ENCODE measurements around the gene TMEM127.

Gene TMEM127

GRCh38 chr2:96254571-96254970 is 11.2 kb downstream of the TMEM127 start:
- DNase-seq (ENCODE audit: low spot score) (no peak), ATAC-seq (ENCODE audit: low read depth) (no peak)
- TF ChIP-seq CTCF (IDR thresholded peaks at IDR 0.05; ENCODE audit: poor library complexity, severe bottlenecking), result no peak
- H3K27ac ChIP-seq (ENCODE audit: poor library complexity, severe bottlenecking), result no peak overlapping the region
- H3K4me3 ChIP-seq (ENCODE audit: severe bottlenecking), result no peak overlapping the region
- peaks cover 41% of the 10 kb centered on the region for H3K36me3 ChIP-seq (ENCODE audit: low read depth)
- H3K4me1 ChIP-seq (ENCODE audit: insufficient read depth, poor library complexity, severe bottlenecking), result no peaks in the 10 kb centered on the region
- H3K27me3 ChIP-seq (ENCODE audit: insufficient read depth, poor library complexity, severe bottlenecking), result no peaks in the 10 kb centered on the region
- no peaks in the 10 kb centered on the region for H3K9me3 ChIP-seq (ENCODE audit: severe bottlenecking)

DNA sequence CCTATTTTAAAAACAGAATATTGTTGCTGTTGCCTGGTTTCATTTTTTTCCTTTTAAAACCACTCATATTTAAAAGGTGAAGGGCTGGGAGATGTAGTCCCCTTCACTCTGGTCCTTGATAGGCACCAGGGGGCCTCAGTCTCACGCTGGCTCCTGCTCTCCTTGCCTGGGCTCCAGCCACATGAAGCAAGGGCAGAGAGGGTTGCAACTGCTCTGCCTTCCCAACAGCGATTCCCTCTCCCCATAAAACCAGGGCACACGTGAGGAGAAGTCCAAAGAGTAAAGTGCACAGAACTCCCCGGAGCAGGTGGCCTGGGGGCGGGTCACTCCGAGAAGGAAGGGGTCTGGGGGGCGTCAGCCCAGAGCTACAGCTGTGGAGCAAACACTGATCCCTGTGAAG is 12.8 kb downstream of the TMEM127 start:
- no peak for TF ChIP-seq CTCF (IDR thresholded peaks at IDR 0.05; ENCODE audit: poor library complexity, severe bottlenecking)
- Histone ChIP-seq H3K9me3 (ENCODE audit: severe bottlenecking) (no peaks in the 10 kb centered on the region), H3K36me3 (ENCODE audit: low read depth) (peaks cover 32% of the 10 kb centered on the region), H3K27me3 (ENCODE audit: insufficient read depth, poor library complexity, severe bottlenecking) (no peaks in the 10 kb centered on the region), H3K4me3 (ENCODE audit: severe bottlenecking) (no peak overlapping the region), H3K4me1 (ENCODE audit: insufficient read depth, poor library complexity, severe bottlenecking) (no peaks in the 10 kb centered on the region), H3K27ac (ENCODE audit: poor library complexity, severe bottlenecking) (no peak overlapping the region)
- DNase-seq (ENCODE audit: low spot score) (no peak), ATAC-seq (ENCODE audit: low read depth) (no peak)

DNA sequence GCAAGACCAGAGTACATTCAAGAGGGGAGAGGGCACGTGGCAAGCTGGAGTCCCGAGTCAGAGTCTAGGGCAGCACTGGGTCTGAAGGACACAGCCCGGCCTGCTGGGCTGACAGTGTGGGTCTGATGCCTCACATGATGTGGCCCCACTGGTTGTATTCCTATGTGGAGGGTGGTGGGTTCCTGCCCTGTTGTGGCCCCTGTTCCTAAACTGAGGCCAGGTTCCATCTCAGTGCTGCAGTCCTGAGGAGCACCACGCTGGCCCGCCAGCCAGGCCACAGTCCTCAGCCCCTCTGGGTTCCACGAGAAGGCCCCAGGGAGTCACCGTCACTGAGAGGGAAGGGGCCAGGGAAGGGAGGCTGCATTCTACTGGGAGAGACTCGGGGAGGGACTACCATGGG is 13.3 kb downstream of the TMEM127 start:
- DNase-seq (ENCODE audit: low spot score) (no peak), ATAC-seq (ENCODE audit: low read depth) (no peak)
- Histone ChIP-seq H3K9me3 (ENCODE audit: severe bottlenecking) (no peaks in the 10 kb centered on the region), H3K27ac (ENCODE audit: poor library complexity, severe bottlenecking) (no peak overlapping the region), H3K36me3 (ENCODE audit: low read depth) (peaks cover 32% of the 10 kb centered on the region), H3K4me1 (ENCODE audit: insufficient read depth, poor library complexity, severe bottlenecking) (no peaks in the 10 kb centered on the region), H3K27me3 (ENCODE audit: insufficient read depth, poor library complexity, severe bottlenecking) (no peaks in the 10 kb centered on the region), H3K4me3 (ENCODE audit: severe bottlenecking) (no peak overlapping the region)
- no peak for TF ChIP-seq CTCF (IDR thresholded peaks at IDR 0.05; ENCODE audit: poor library complexity, severe bottlenecking)

GRCh38 chr2:96251721-96252292 is 14.0 kb downstream of the TMEM127 start:
- ATAC-seq (ENCODE audit: low read depth) (0 out of 3 replicates have a peak, but pooled peaks have one; percentile 24), DNase-seq (ENCODE audit: low spot score) (no peak)
- Histone ChIP-seq H3K4me3 (ENCODE audit: severe bottlenecking) (no peak overlapping the region), H3K4me1 (ENCODE audit: insufficient read depth, poor library complexity, severe bottlenecking) (no peaks in the 10 kb centered on the region), H3K27me3 (ENCODE audit: insufficient read depth, poor library complexity, severe bottlenecking) (no peaks in the 10 kb centered on the region), H3K9me3 (ENCODE audit: severe bottlenecking) (no peaks in the 10 kb centered on the region), H3K36me3 (ENCODE audit: low read depth) (peaks cover 31% of the 10 kb centered on the region), H3K27ac (ENCODE audit: poor library complexity, severe bottlenecking) (no peak overlapping the region)
- TF ChIP-seq CTCF (IDR thresholded peaks at IDR 0.05; ENCODE audit: poor library complexity, severe bottlenecking), result no peak

DNA sequence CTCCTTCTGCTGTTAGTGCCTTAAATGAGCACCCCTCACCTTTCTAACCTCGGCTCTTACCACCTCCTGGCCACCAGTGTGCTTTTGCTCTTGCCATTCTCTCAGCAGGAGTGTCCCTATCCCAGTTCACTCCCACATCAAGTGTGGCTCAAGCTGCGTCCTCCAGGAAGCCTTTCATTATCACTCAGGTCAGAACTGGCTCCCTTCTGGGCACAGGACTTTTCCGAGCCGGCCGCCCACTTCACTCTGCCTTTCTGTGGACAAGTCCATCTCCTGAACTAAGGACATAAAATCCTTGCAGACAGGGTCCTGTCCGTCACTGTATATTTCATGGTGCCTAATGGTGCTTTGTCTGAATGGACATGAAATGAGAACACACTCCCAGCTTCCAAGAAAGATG is 15.6 kb downstream of the TMEM127 start:
- no peak overlapping the region for H3K4me3 ChIP-seq (ENCODE audit: severe bottlenecking)
- DNase-seq (ENCODE audit: low spot score) (no peak), ATAC-seq (ENCODE audit: low read depth) (no peak)
- H3K27ac ChIP-seq (ENCODE audit: poor library complexity, severe bottlenecking), result no peak overlapping the region
- H3K27me3 ChIP-seq (ENCODE audit: insufficient read depth, poor library complexity, severe bottlenecking), result no peaks in the 10 kb centered on the region
- no peak for TF ChIP-seq CTCF (IDR thresholded peaks at IDR 0.05; ENCODE audit: poor library complexity, severe bottlenecking)
- no peaks in the 10 kb centered on the region for H3K4me1 ChIP-seq (ENCODE audit: insufficient read depth, poor library complexity, severe bottlenecking)
- H3K36me3 ChIP-seq (ENCODE audit: low read depth), result peaks cover 17% of the 10 kb centered on the region
- H3K9me3 ChIP-seq (ENCODE audit: severe bottlenecking), result no peaks in the 10 kb centered on the region

Data from RWPE2 (cell line).